ENCODE data around the gene GDPD1. TPM values are rescaled to one million over a fixed set of nuclear protein-coding genes. Genes with fewer than 3 reads are reported as not detected.

Gene GDPD1
- total and polyA plus RNA-seq, 2 donors from 2014 or later: 2.5 to 2.8 TPM

DNA sequence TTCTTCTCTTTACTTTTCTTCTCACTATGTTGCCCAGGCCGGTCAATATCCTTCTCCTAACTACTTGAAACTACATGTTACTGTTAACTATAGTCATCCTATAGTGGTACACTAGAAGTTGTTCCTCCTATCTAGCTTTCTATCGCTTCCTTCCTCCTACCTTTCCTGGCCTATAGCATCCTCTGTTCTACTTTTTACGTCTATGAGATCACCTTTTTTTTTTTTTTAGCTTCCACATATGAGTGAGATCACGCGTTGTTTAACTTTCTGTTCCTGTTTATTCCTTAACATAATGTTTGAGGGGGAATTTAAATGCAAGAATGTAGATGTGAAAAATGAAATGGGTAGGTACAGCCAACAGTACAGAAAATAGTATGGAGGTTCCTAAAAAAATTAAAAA is 80.6 kb downstream of the GDPD1 start:
- H3K36me3 ChIP-seq (ENCODE audit: control insufficient read depth in 2 of 3, insufficient read depth in 3 of 3, low read length in 3 of 3): no peaks in the 10 kb centered on the region
- no peak overlapping the region for H3K27ac ChIP-seq (ENCODE audit: low read depth in 2 of 2, low read length in 2 of 2)
- TF ChIP-seq, protein P1, sequence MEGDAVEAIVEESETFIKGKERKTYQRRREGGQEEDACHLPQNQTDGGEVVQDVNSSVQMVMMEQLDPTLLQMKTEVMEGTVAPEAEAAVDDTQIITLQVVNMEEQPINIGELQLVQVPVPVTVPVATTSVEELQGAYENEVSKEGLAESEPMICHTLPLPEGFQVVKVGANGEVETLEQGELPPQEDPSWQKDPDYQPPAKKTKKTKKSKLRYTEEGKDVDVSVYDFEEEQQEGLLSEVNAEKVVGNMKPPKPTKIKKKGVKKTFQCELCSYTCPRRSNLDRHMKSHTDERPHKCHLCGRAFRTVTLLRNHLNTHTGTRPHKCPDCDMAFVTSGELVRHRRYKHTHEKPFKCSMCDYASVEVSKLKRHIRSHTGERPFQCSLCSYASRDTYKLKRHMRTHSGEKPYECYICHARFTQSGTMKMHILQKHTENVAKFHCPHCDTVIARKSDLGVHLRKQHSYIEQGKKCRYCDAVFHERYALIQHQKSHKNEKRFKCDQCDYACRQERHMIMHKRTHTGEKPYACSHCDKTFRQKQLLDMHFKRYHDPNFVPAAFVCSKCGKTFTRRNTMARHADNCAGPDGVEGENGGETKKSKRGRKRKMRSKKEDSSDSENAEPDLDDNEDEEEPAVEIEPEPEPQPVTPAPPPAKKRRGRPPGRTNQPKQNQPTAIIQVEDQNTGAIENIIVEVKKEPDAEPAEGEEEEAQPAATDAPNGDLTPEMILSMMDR (IDR thresholded peaks at IDR 0.05; ENCODE audit: borderline replicate concordance, extremely low read depth, insufficient read depth): no peak
- H3K27me3 ChIP-seq (ENCODE audit: control insufficient read depth, insufficient read depth, low read length): no peaks in the 10 kb centered on the region
- no peaks in the 10 kb centered on the region for H3K9me3 ChIP-seq (ENCODE audit: control insufficient read depth in 2 of 3, insufficient read depth in 1 of 3, low read length in 3 of 3)
- FAIRE-seq: no peak
- intact Hi-C loops (cut with DNase I): no loop called here
- no peak for DNase-seq
- peaks cover 0 to 3% (median 0%) of the 10 kb centered on the region in 3 donors for H3K4me1 ChIP-seq (ENCODE audit: control insufficient read depth in 2 of 3, insufficient read depth in 2 of 3, low read depth in 1 of 3, low read length in 3 of 3)
- H3K9ac ChIP-seq (ENCODE audit: low read length in 3 of 3): no peak overlapping the region
- H3K4me3 ChIP-seq (ENCODE audit: low read length in 3 of 3): no peak overlapping the region

- DNase-seq (no peak), FAIRE-seq (no peak)
- TF ChIP-seq, protein P1 (IDR thresholded peaks at IDR 0.05; ENCODE audit: borderline replicate concordance, extremely low read depth, insufficient read depth): no peak
- intact Hi-C loops (cut with DNase I): no loop called here
- no peaks in the 10 kb centered on the region for H3K9me3 ChIP-seq (ENCODE audit: control insufficient read depth in 2 of 3, insufficient read depth in 1 of 3, low read length in 3 of 3)
- H3K4me3 ChIP-seq (ENCODE audit: low read length in 3 of 3): no peak overlapping the region
- H3K36me3 ChIP-seq (ENCODE audit: control insufficient read depth in 2 of 3, insufficient read depth in 3 of 3, low read length in 3 of 3): no peaks in the 10 kb centered on the region
- no peaks in the 10 kb centered on the region for H3K27me3 ChIP-seq (ENCODE audit: control insufficient read depth, insufficient read depth, low read length)
- H3K4me1 ChIP-seq (ENCODE audit: control insufficient read depth in 2 of 3, insufficient read depth in 2 of 3, low read depth in 1 of 3, low read length in 3 of 3): no peaks in the 10 kb centered on the region
- no peak overlapping the region for H3K9ac ChIP-seq (ENCODE audit: low read length in 3 of 3)
- no peak overlapping the region for H3K27ac ChIP-seq (ENCODE audit: low read depth in 2 of 2, low read length in 2 of 2)
Observed at GRCh38 chr17:59304811-59305210, 84.5 kb downstream of the GDPD1 start.

DNA sequence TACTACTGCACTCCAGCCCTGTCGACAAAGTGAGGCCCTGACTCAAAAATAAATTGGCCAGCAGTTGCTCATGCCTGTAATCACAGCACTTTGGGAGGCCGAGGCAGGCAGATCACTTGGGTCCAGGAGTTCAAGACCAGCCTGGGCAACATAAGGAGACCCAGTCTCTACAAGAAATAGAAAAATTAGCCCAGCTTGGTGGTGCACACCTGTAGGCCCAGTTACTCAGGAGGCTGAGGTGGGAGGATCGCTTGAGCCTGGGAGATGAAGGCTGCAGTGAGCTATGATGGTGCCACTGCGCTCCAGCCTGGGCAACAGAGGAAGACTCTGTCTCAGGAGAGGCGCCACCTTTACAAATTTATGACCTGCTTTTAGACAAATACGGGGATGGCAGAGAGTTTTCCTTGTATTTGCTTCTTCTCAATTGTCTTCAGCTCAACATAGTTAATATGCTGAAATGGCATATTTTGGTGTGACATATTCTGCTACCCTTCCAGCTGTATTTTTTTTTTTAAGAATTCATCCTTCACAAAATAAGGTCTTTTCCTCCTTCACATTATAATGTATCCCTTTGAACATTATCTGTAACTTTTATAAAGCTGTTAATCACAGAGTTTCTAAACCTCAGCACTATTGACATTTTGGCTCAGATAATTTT is 90.1 kb downstream of the GDPD1 start:
- TF ChIP-seq, protein P1 (IDR thresholded peaks at IDR 0.05; ENCODE audit: borderline replicate concordance, extremely low read depth, insufficient read depth): no peak
- intact Hi-C loops (cut with DNase I): loop anchor here (10.0 kb wide), 1 partner anchor 134 kb away; no protein-coding TSS in a partner anchor
- FAIRE-seq (no peak), DNase-seq (no peak)
- H3K9ac ChIP-seq (ENCODE audit: low read length in 3 of 3): no peak overlapping the region
- no peaks in the 10 kb centered on the region for H3K9me3 ChIP-seq (ENCODE audit: control insufficient read depth in 2 of 3, insufficient read depth in 1 of 3, low read length in 3 of 3)
- no peaks in the 10 kb centered on the region for H3K4me1 ChIP-seq (ENCODE audit: control insufficient read depth in 2 of 3, insufficient read depth in 2 of 3, low read depth in 1 of 3, low read length in 3 of 3)
- no peak overlapping the region for H3K27ac ChIP-seq (ENCODE audit: low read depth in 2 of 2, low read length in 2 of 2)
- no peak overlapping the region for H3K4me3 ChIP-seq (ENCODE audit: low read length in 3 of 3)
- H3K27me3 ChIP-seq (ENCODE audit: control insufficient read depth, insufficient read depth, low read length): no peaks in the 10 kb centered on the region
- no peaks in the 10 kb centered on the region for H3K36me3 ChIP-seq (ENCODE audit: control insufficient read depth in 2 of 3, insufficient read depth in 3 of 3, low read length in 3 of 3)

Data from kidney (tissue), 14 donors.